Hepatocyte (in vitro differentiated cells): ENCODE results near the gene ADORA2A. TPM values are rescaled to one million over a fixed set of nuclear protein-coding genes. Genes with fewer than 3 reads are reported as not detected.

Experiments
- DNase-seq: peaks from one replicate; pipeline ENCODE4 v3.0.0-alpha.2; 2016; ENCODE audit warnings: low spot score
- H2AFZ ChIP-seq: fragments of 200-600 bp; sonication (generic); 2 replicates; pipeline ENCODE4 v1.6.0; 2016; ENCODE audit warnings: antibody characterized with exemption, mild to moderate bottlenecking
- H3K27ac ChIP-seq: fragments of 200-600 bp; sonication (generic); 2 replicates; pipeline ENCODE4 v1.5.1; 2016; ENCODE audit warnings: mild to moderate bottlenecking
- H3K27me3 ChIP-seq: fragments of 200-600 bp; sonication (generic); 2 replicates; pipeline ENCODE4 v1.6.1; 2016
- H3K36me3 ChIP-seq: fragments of 200-600 bp; sonication (generic); replicated peaks from 2 replicates; pipeline ENCODE4 v1.5.1; 2016; ENCODE audit warnings: low read depth; ENCODE audit not compliant: insufficient read depth
- H3K4me1 ChIP-seq: fragments of 200-600 bp; sonication (generic); 2 replicates; pipeline ENCODE4 v1.5.1; 2016; ENCODE audit warnings: mild to moderate bottlenecking, moderate library complexity; ENCODE audit not compliant: insufficient read depth
- H3K4me2 ChIP-seq: fragments of 200-600 bp; sonication (generic); 2 replicates; pipeline ENCODE4 v1.6.0; 2016
- H3K4me3 ChIP-seq: fragments of 200-600 bp; sonication (generic); 2 replicates; pipeline ENCODE4 v1.5.1; 2016; ENCODE audit warnings: mild to moderate bottlenecking
- H3K79me2 ChIP-seq: fragments of 200-600 bp; sonication (generic); 2 replicates; pipeline ENCODE4 v1.6.0; 2017; ENCODE audit warnings: mild to moderate bottlenecking
- H3K9me2 ChIP-seq: fragments of 200-600 bp; sonication (generic); replicated peaks from 2 replicates; pipeline ENCODE4 v1.6.0; 2017; ENCODE audit warnings: mild to moderate bottlenecking; ENCODE audit not compliant: insufficient read depth
- H3K9me3 ChIP-seq: fragments of 200-600 bp; sonication (generic); 2 replicates; pipeline ENCODE4 v1.5.1; 2016; ENCODE audit warnings: low read depth, mild to moderate bottlenecking
- H4K20me1 ChIP-seq: fragments of 200-600 bp; sonication (generic); 2 replicates; pipeline ENCODE4 v1.6.0; 2016; ENCODE audit warnings: mild to moderate bottlenecking; ENCODE audit not compliant: insufficient read depth, poor library complexity, severe bottlenecking
- EZH2 ChIP-seq: fragments of 200-600 bp; sonication (generic); IDR thresholded peaks from 2 replicates; pipeline ENCODE4 v1.6.1; 2016; ENCODE audit warnings: antibody characterized with exemption, mild to moderate bottlenecking, borderline replicate concordance
- EZH2phosphoT487 ChIP-seq: fragments of 200-600 bp; sonication (generic); IDR thresholded peaks from one replicate; pipeline ENCODE4 v1.6.1; 2018; ENCODE audit warnings: antibody characterized with exemption, mild to moderate bottlenecking, low read depth, moderate library complexity; ENCODE audit not compliant: unreplicated experiment, severe bottlenecking
- WGBS: methylation state at CpG from one replicate; pipeline ENCODE4 v1.1.6; 2016; ENCODE audit warnings: low lambda C conversion rate; ENCODE audit errors: missing lambda C conversion rate; 5-methylcytosine and 5-hydroxymethylcytosine counted together
- polyA plus RNA-seq: library from polyadenylated mRNA; unstranded; fragments of >200 nt; fragmentation: Nextera tagmentation; extraction: Ambion mirVana; gene quantifications from 2 replicates; pipeline ENCODE4 v1.2.1, GENCODE V29; 2016
- total RNA-seq: library from RNA; depleted of rRNA; stranded (reverse); fragments of >200 nt; gene quantifications from 2 replicates; pipeline ENCODE4 v1.2.3, GENCODE V29; 2014
- TF ChIP-seq, protein P1 (sequence below): fragments of 200-600 bp; sonication (generic); IDR thresholded peaks from 2 replicates; pipeline ENCODE4 v1.5.1; 2016; ENCODE audit warnings: antibody characterized with exemption, mild to moderate bottlenecking; ENCODE audit not compliant: poor library complexity

The ADORA2A gene
- total and polyA plus RNA-seq, 2 experiments from 2014 or later: 1.2 to 3.3 TPM

DNA sequence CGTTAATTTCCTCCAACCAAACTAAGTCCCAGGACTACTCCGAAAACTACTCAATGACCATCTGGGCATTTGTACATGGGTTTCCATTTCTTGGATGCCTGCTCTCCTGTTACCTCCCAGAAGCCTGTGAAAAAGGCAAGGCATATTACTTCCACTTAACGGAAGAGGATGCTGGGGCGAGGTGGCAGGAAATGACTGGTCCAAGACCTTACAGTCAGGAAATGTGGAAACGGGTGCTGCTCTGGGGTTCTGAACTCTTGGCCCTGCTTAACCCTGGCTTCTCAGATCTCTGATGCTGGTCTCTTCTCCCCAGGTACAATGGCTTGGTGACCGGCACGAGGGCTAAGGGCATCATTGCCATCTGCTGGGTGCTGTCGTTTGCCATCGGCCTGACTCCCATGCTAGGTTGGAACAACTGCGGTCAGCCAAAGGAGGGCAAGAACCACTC, 12.9 kb downstream of the ADORA2A start:
- Histone ChIP-seq H3K9me2 (no peaks in the 10 kb centered on the region), H4K20me1 (no peaks in the 10 kb centered on the region), H3K36me3 (no peaks in the 10 kb centered on the region), H3K9me3 (no peaks in the 10 kb centered on the region), H3K4me2 (no peak overlapping the region), H3K4me1 (no peaks in the 10 kb centered on the region), H3K79me2 (no peaks in the 10 kb centered on the region), H3K27me3 (no peaks in the 10 kb centered on the region), H2AFZ (no peak overlapping the region), H3K4me3 (no peak overlapping the region), H3K27ac (no peak overlapping the region)
- no peak for DNase-seq
- WGBS: 97% methylated on average over 10 of the region's 10 CpGs
- no peak for TF ChIP-seq EZH2
- TF ChIP-seq EZH2phosphoT487: no peak
- TF ChIP-seq, protein P1, sequence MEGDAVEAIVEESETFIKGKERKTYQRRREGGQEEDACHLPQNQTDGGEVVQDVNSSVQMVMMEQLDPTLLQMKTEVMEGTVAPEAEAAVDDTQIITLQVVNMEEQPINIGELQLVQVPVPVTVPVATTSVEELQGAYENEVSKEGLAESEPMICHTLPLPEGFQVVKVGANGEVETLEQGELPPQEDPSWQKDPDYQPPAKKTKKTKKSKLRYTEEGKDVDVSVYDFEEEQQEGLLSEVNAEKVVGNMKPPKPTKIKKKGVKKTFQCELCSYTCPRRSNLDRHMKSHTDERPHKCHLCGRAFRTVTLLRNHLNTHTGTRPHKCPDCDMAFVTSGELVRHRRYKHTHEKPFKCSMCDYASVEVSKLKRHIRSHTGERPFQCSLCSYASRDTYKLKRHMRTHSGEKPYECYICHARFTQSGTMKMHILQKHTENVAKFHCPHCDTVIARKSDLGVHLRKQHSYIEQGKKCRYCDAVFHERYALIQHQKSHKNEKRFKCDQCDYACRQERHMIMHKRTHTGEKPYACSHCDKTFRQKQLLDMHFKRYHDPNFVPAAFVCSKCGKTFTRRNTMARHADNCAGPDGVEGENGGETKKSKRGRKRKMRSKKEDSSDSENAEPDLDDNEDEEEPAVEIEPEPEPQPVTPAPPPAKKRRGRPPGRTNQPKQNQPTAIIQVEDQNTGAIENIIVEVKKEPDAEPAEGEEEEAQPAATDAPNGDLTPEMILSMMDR: no peak

DNA sequence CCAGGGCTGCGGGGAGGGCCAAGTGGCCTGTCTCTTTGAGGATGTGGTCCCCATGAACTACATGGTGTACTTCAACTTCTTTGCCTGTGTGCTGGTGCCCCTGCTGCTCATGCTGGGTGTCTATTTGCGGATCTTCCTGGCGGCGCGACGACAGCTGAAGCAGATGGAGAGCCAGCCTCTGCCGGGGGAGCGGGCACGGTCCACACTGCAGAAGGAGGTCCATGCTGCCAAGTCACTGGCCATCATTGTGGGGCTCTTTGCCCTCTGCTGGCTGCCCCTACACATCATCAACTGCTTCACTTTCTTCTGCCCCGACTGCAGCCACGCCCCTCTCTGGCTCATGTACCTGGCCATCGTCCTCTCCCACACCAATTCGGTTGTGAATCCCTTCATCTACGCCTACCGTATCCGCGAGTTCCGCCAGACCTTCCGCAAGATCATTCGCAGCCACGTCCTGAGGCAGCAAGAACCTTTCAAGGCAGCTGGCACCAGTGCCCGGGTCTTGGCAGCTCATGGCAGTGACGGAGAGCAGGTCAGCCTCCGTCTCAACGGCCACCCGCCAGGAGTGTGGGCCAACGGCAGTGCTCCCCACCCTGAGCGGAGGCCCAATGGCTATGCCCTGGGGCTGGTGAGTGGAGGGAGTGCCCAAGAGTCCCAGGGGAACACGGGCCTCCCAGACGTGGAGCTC, 13.5 kb downstream of the ADORA2A start:
- TF ChIP-seq EZH2 (no peak), EZH2phosphoT487 (no peak)
- TF ChIP-seq, protein P1: no peak

DNA sequence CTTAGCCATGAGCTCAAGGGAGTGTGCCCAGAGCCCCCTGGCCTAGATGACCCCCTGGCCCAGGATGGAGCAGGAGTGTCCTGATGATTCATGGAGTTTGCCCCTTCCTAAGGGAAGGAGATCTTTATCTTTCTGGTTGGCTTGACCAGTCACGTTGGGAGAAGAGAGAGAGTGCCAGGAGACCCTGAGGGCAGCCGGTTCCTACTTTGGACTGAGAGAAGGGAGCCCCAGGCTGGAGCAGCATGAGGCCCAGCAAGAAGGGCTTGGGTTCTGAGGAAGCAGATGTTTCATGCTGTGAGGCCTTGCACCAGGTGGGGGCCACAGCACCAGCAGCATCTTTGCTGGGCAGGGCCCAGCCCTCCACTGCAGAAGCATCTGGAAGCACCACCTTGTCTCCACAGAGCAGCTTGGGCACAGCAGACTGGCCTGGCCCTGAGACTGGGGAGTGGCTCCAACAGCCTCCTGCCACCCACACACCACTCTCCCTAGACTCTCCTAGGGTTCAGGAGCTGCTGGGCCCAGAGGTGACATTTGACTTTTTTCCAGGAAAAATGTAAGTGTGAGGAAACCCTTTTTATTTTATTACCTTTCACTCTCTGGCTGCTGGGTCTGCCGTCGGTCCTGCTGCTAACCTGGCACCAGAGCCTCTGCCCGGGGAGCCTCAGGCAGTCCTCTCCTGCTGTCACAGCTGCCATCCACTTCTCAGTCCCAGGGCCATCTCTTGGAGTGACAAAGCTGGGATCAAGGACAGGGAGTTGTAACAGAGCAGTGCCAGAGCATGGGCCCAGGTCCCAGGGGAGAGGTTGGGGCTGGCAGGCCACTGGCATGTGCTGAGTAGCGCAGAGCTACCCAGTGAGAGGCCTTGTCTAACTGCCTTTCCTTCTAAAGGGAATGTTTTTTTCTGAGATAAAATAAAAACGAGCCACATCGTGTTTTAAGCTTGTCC, 14.3 kb downstream of the ADORA2A start:
- no peak for DNase-seq
- Histone ChIP-seq H3K79me2 (no peaks in the 10 kb centered on the region), H3K9me2 (no peaks in the 10 kb centered on the region), H3K9me3 (no peaks in the 10 kb centered on the region), H3K27me3 (no peaks in the 10 kb centered on the region), H3K36me3 (no peaks in the 10 kb centered on the region), H2AFZ (no peak overlapping the region), H3K27ac (no peak overlapping the region), H3K4me3 (no peak overlapping the region), H3K4me1 (no peaks in the 10 kb centered on the region), H3K4me2 (no peak overlapping the region), H4K20me1 (no peaks in the 10 kb centered on the region)
- 90% methylated on average over 8 of the region's 8 CpGs for WGBS
- TF ChIP-seq, protein P1: no peak
- TF ChIP-seq EZH2phosphoT487 (no peak), EZH2 (no peak)

More for the DNA sequence above, 13.5 kb downstream of the ADORA2A start:
- Histone ChIP-seq H3K4me1 (no peaks in the 10 kb centered on the region), H3K79me2 (no peaks in the 10 kb centered on the region), H3K27me3 (no peaks in the 10 kb centered on the region), H3K9me2 (no peaks in the 10 kb centered on the region), H3K4me2 (no peak overlapping the region), H3K4me3 (no peak overlapping the region), H2AFZ (no peak overlapping the region), H3K27ac (no peak overlapping the region), H3K36me3 (no peaks in the 10 kb centered on the region), H3K9me3 (no peaks in the 10 kb centered on the region), H4K20me1 (no peaks in the 10 kb centered on the region)
- 96% methylated on average over 30 of the region's 30 CpGs for WGBS
- no peak for DNase-seq
